ENCODE results near the gene ATOH8. TPM values are rescaled to one million over a fixed set of nuclear protein-coding genes. Genes with fewer than 3 reads are reported as not detected.

ATOH8 gene
- total RNA-seq, 1 experiment from 2014 or later: 0.20 TPM

- no peaks in the 10 kb centered on the region for H3K4me1 ChIP-seq (ENCODE audit: insufficient read depth, low read length)
- DNase-seq: no peak
- no peaks in the 10 kb centered on the region; a peak in 1 of 7 replicates for H3K36me3 Mint-ChIP-seq (ENCODE audit: insufficient read depth in 1 of 3, low read depth in 3 of 3)
- no CpG with 5 or more reads among the region's 2 CpGs for WGBS (ENCODE audit: extremely low coverage, insufficient read length, low lambda C conversion rate)
- no peak overlapping the region for H3K9ac ChIP-seq (ENCODE audit: extremely low read depth, insufficient read length, low read length)
- H3K27ac Mint-ChIP-seq: no peak overlapping the region
- H3K4ac ChIP-seq (ENCODE audit: low read depth, low read length): no peak overlapping the region
- H3K4me3 Mint-ChIP-seq: no peak overlapping the region
- H2BK5ac ChIP-seq (ENCODE audit: insufficient read length, low read length): no peak overlapping the region
- no peak overlapping the region for H2BK120ac ChIP-seq (ENCODE audit: low read depth, low read length, poor library complexity, severe bottlenecking)
- H3K9me3 ChIP-seq (ENCODE audit: control insufficient read depth, low read depth, low read length): no peaks in the 10 kb centered on the region
- H3K27me3 ChIP-seq (ENCODE audit: insufficient read depth, low read length): no peaks in the 10 kb centered on the region
- peaks cover under 1% of the 10 kb centered on the region in 2 experiments; a peak in 2 of 5 replicates for H3K9me3 Mint-ChIP-seq
- no peak overlapping the region for H4K91ac ChIP-seq (ENCODE audit: insufficient read length, low read depth, low read length)
- H3K56ac ChIP-seq (ENCODE audit: insufficient read length, low read depth, low read length): no peak overlapping the region
- no peak overlapping the region for H2BK15ac ChIP-seq (ENCODE audit: low read depth, low read length)
- H3T11ph ChIP-seq (ENCODE audit: low read length): no peak overlapping the region
- no peak overlapping the region for H3K27ac ChIP-seq (ENCODE audit: insufficient read length, low read depth, low read length)
- H3K4me1 Mint-ChIP-seq: 0 out of 4 replicates have a peak, but pooled peaks cover 0 to 3% of the 10 kb centered on the region in 2 experiments
- H2BK20ac ChIP-seq (ENCODE audit: low read depth, low read length, poor library complexity, severe bottlenecking): no peak overlapping the region
- H3K79me2 ChIP-seq (ENCODE audit: insufficient read depth, low read length): no peaks in the 10 kb centered on the region
- no peaks in the 10 kb centered on the region for H3K79me1 ChIP-seq (ENCODE audit: insufficient read depth, low read depth, low read length, poor library complexity, severe bottlenecking)
- H2BK12ac ChIP-seq (ENCODE audit: insufficient read length, low read depth, low read length): no peak overlapping the region
- H3K23ac ChIP-seq (ENCODE audit: insufficient read length, low read depth, low read length): no peak overlapping the region
- H3K14ac ChIP-seq (ENCODE audit: insufficient read depth, low read length): no peak overlapping the region
- no peak overlapping the region for H2AFZ ChIP-seq (ENCODE audit: low read length)
- no peak overlapping the region for H2AK5ac ChIP-seq (ENCODE audit: insufficient read length, low read length)
- no peaks in the 10 kb centered on the region for H4K20me1 ChIP-seq (ENCODE audit: control insufficient read depth, insufficient read depth, insufficient read length)
- H4K5ac ChIP-seq (ENCODE audit: insufficient read length, low read depth, low read length): no peak overlapping the region
- no peak overlapping the region for H3K18ac ChIP-seq (ENCODE audit: insufficient read length, low read depth, low read length)
- TF ChIP-seq CTCF (conservative IDR thresholded peaks at IDR 0.05): no peak
- H4K8ac ChIP-seq (replicated peaks; ENCODE audit: insufficient read length, low read depth, low read length): no peak overlapping the region
- peaks cover 14% of the 10 kb centered on the region for H3K27me3 Mint-ChIP-seq (ENCODE audit: low read depth)
- H3K4me2 ChIP-seq (ENCODE audit: insufficient read depth, insufficient read length, low read length): no peak overlapping the region
- H3K23me2 ChIP-seq (ENCODE audit: insufficient read length, low read depth, low read length, poor library complexity, severe bottlenecking): no peaks in the 10 kb centered on the region
Measured at GRCh38 chr2:85725451-85725850, 28.3 kb upstream of the ATOH8 start.
